DMS153 treated with DMSO at 0.1 percent for 48 hours (cell line): ENCODE data around the gene PRPF38B.
A peak's percentile ranks its signal among the peaks of the same experiment; 100 is the strongest.
"Not testable (repeated sequence)": the region's sequence is repeated elsewhere in the genome, so short reads cannot be mapped to it uniquely, and the experiment has no call there.

Experiments used
- DNase-seq: peaks from one replicate; lab custom pipeline; 2025; ENCODE audit not compliant: unreplicated experiment; lab: John Stamatoyannopoulos, UW

PRPF38B gene, protein sequence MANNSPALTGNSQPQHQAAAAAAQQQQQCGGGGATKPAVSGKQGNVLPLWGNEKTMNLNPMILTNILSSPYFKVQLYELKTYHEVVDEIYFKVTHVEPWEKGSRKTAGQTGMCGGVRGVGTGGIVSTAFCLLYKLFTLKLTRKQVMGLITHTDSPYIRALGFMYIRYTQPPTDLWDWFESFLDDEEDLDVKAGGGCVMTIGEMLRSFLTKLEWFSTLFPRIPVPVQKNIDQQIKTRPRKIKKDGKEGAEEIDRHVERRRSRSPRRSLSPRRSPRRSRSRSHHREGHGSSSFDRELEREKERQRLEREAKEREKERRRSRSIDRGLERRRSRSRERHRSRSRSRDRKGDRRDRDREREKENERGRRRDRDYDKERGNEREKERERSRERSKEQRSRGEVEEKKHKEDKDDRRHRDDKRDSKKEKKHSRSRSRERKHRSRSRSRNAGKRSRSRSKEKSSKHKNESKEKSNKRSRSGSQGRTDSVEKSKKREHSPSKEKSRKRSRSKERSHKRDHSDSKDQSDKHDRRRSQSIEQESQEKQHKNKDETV

DNA sequence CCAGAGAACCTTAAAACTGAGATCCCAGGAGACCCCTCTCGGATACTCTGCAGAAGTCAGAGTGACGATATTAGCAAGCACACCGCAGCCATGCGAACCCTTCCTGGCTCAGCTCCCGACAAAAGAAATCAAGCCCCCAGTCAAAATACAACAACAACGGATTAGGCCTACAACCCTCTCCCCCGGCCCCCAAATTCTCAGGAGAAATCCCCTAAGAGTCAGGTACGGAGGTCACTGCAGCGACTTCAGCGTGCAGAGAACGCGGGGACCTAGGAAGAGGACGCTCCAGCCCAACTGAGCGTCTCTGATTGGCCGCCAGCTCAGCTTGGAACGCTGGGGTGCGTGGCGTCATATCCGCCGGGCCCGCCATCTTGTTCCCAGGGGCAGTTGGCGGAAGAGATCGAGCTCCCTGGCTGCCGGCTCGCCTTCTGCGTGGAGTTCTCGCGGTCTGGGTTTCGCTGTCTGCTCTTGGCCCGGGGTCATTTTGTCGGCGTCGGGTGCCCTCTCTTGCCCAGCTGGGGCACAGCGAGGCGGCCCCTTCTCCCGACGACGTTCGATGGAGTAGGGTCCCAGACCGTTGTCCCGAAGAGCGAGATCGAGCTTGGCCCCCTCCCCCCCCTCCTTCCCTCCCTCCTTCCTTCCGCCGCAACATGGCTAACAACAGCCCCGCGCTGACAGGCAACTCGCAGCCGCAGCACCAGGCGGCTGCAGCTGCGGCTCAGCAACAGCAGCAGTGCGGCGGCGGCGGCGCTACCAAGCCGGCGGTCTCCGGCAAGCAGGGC lies at the start of gene PRPF38B:
Gene PRPF38B, plus strand, starts transcription at position 369 of the 782 bp plus-strand sequence. Its CDS starts 282 bp downstream, at position 651.
- DNase-seq, result peak; percentile 75

DNA sequence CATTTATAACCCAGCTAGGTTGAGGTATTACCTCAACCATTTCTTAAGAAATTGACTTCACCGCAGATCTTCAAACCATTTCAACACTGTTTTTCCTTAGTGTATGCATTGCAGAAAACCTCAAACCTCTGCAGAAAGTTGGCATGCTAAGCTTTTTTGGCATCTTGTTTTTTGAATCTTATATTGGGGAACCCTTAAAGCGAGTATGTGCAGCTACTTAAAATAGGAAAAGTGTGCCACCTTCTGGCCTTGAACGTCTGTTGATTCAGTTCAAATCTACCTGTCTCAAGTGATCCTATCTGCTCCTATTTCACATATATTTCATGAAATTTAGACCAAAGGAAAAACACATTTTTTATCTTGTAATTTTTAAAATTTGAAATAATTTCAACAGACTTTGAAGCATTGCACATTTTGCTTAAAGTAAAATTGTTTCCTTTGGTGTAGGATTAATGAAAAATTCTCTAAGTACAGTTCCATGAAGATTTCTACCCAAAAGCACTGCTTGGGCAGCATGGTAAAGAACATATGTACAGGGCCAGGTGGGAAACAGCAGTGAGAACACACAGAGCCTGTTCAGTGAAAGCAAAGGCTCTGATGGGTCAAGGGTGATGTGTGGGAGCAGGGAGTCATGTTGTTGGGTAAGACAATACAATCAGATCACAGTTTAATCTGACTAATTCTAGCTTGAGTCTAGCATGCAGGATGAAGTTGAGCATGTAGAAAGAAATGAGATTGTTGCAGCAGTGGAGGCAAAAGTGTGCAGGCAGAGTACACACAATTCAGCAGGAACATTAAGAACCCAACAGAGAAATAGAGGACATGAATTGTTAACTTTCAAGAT lies 48.4 kb upstream of the PRPF38B start:
- DNase-seq, result peak; percentile 70

DNA sequence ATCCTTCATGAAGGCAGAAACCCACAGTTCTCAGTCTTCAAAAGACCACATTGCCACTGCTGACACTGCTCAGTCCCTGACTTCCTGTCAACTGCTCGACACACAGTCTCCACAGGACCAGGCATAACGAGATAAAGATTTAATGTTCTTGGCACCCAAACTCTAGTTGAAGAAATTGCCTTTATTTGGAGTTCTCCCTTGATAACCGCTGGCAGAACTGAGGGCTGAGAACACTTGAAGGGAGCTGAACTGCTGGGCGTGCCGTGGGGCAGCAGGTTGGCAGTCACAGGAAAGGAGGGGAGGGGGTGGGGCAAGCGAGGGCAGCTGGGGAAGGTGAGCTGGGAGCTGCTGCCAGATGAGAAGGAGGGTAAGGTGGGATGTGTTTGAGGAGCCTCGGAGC lies 47.1 kb upstream of the PRPF38B start:
- DNase-seq, result no peak

DNA sequence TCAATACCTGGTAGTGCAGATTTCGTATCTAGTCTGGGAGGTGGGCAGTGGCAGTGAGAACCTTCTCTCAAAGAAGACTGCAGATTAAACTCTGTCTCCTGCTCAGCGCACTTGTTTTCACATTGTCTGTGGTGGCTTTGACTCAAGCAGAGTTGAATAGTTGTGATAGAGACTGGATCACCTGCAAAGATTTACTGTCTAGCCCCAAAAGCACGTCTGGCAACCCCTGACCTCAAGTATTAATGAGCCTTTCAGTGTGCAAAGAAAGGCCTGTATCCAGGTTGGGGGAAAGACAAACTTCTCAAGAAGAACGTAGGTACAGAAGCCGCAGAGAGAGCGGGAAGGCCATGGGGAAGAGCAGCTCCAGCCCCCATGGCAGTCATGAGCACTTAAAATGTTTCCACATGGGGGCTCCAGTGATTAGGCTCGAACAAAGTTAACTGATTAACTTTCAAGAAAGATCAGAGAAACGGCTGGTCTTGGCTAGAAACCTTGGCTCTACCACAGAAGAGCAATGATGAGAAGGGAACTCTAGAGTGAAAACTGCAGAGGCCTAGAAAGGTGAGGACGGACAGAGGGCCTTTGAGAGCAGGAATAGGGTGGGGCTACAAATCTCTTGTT lies 46.4 kb upstream of the PRPF38B start:
- DNase-seq, result no peak

DNA sequence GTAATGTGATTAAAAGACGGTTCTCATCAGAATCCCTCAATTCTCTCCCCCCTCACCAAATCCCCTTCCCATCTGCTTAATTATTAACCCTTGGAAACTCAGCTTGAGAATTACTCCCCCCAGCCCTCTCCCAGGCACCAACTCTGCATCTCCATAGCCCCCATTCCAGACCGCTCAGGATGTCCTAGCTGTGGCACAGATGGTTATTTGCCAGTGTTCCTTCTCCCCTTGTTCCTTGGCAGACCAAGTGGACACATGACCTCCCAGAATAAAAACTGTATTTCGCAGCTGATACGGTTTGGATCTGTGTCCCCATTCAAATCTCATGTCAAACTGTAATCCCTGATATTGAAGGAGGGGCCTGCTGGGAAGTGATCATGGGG lies 45.9 kb upstream of the PRPF38B start:
- DNase-seq, result no peak

DNA sequence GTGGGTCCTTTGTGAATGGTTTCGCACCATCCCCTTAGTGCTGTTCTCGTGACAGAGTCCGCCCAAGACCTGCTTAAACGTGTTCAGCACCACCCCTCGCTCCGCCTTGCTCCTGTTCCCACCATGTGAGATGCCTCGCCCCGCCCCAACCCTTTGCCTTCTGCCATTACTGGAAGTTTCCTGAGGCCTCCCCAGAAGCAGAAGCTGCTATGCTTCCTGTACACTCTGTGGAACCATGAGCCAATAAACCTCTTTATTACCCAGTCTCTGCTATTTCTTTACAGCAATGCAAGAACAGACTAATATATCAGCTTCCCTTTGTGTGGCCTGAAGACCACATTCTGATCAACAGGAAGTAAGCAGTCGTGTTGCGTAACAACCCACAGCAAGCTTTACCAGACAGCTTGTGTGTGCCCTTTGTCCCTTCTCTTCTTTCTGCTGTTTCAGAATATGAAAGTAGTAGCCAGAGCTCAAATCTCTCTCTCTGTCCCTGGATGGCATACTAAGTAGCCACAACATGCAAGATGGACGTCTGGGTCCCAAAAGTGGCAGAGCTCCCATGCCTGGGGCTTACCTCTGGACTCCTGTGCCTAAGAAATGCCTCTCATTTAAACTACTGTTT lies 45.4 kb upstream of the PRPF38B start:
- DNase-seq, result no peak

DNA sequence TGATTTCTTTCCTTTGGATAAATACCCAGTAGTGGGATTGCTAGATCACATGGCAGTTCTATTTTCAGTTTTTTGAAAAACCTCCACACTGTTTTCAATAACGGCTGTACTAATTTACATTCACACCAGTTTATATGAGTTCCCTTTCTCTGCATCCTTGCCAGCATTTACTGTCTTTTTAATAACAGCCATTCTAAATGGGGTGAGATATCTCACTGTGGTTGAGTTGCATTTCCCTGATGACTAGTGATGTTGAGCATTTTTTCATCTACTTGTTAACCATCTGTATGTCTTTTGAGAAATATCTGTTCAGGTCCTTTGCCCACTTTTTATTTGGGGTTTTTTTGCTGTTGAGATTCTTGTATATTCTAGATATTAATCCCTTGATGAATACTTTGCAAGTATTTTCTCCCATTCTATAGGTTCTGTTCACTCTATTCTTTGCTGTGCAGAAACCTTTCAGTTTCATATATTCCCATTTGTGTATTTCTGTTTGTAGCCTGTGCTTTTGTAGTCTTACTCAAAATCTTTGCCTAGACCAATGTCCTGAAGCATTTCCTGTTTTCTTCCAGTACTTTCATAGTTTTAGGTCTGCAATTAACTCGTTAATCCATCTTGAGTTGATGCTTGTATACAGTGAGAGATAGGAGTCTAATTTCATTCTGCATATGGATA lies 38.5 kb upstream of the PRPF38B start:
- DNase-seq, result no peak

DNA sequence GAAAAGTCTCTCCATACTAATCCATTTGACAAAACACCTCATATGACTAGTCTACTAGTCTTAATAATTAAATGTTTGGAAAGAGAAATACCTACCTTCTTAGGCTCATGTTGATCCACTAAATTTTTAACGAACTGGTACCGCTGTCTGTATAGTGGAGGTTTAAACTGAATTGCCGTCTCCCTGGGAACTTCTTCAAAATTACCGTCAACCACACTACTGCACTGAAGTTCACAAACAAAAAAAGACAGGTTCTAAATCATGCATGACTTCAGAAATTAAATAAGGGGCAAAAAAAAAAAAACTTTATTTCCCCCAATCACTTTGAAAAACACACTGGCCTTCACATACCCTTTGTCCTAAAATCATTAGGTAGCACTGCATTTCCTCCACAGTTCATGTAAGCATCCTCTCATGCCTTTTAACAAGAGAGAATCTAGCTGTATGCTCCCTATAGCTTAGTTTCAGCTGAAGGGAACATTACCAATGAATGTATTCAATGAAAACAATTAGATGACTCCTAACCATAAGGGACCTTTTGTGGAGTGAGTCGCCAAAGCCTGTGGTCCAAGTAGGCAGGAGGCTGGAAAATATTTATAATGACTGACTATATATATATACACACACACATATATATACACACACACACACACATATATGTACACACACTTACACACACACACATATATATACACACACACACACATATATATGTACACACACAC lies 34.6 kb upstream of the PRPF38B start:
- DNase-seq, result no peak

DNA sequence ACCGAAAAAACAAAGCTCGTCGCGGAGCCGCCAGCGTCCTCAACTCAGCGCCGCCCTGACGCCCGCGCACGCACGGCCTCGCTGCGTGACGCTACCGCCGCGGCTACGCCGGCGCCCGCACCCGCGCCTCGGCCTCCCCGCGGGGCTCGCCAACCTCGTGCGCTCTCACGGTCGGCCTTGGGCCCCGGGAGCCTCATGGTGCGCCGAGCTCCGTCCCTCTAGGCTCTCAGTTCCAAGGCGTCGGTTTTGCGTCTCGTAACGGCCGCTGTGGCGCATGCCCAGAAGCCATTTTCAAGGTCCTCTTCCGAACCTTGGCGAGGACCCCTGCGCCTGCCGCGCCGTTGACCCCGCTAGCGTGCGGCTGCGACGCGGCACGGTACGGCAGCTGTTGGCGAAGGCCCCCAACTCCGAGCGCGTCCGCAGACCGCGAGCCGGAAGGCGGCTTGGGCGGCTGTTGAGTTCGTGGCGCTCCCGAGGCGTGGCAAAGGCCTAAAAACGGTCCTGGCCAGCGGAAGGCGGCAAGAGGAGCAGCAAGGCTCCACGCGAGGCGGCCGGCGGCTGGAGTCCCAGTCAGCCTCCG lies 31.0 kb upstream of the PRPF38B start, which contains the start of gene HENMT1:
Gene HENMT1, minus strand, starts transcription at position 64 of the 580 bp plus-strand sequence. CDS start 1,209 bp downstream, outside the sequence.
- DNase-seq, result no peak

DNA sequence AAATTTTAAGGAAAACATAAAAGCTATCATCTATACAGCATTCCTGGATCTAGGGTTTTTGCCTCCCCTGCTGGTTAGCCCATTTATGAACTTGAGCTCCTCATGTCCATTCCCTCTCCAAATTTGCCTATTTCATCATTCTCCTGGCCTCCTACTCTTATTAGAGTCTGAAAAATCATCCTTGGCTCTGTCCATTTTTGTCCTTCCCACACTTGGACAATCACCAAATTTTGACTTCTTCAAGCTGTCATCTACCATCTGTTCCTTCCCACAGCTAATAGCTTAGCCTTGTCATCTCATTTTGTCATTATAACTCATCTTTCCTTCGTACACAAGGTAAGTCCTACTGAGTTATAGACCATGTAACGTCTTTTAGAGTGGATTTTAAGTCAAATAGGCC lies 29.0 kb upstream of the PRPF38B start:
- no peak for DNase-seq

DNA sequence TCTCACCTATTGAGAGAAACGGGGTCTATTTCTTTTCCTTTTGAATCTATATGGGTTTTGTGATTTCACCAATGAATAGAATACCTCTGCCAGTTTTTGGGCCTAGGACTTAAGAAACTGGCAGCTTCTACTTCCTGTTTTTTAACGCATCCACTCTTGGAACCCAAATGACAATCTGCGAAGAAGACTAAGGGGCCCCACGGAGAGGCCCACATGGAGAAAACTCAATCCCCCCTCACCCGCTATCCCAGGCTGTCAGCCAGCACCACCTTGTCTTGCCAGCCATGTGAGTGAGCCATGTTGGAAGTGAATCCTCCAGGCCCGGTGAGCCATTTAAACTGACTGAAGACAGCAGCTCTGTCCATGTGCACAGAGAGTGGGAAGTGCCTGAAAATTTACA lies 27.6 kb upstream of the PRPF38B start:
- no peak for DNase-seq

DNA sequence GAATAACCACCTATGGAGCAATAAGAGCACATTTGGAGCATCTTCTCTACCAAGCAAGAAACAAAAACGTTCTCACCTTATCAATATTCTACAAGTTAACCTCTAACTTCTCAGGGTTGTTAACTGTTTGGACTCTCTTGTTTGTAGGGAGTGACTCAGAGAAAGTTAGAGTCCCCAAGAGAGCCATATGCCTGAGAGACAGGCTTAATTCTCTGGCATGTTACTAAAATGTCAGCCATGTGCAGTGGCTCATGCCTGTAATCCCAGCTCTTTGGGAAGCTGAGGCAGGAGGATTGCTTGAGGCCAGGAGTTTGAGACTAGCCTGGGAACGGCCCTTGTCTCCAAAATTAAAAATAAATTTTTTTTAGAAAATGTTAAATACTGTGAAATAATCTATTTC lies 27.0 kb upstream of the PRPF38B start:
- DNase-seq, result no peak

DNA sequence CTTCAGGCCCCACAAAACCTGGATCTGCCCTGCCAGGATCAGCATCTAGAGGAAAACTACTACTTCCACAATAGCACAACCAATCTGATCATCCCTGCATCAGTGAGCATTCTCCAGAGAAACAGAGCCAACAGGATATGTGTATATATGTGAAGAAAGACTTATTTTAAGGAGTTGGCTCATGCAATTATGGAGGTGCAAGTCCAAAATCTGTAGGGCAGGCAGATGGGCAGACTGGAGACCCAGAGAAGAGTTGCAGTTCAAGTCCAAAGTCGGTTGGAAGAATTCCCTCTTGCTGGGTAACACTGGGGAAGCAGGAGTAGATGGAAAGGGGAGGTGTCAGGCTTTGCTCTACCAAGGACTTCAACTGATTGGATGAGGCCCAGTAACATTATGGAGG lies 26.3 kb upstream of the PRPF38B start:
- no peak for DNase-seq

DNA sequence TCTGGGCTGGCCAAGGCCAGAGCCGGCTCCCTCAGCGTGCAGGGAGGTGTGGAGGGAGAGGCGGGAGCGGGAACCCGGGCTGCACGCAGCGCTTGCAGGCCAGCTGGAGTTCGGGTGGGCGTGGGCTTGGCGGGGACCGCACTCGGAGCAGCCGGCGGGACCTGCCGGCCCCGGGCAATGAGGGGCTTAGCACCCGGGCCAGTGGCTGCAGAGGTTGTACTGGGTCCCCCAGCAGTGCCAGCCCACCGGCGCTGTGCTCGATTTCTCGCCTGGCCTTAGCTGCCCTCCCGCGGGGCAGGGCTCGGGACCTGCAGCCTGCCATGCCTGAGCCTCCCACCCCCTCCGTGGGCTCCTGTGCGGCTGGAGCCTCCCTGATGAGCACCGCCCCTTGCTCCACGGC lies 24.7 kb upstream of the PRPF38B start:
- not testable (repeated sequence) for DNase-seq

DNA sequence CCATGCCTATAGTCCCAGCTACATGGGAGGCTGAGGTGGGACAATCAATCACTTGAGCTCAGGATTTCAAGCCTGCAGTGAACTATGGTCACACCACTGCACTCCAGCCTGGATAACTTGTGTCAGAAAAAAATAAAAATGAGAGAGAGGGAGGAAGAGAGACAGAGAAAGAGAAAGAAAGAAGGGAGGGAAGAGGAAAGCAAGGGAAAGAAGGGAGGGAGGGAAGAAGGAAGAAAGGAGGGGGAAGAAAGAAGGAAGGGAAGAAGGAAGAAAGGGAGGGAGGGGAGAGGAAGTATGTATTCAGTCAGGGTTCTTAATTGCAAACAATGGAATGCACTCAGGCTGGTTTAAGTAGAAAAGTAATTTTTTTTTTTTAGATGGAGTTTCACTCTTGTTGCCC lies 23.3 kb upstream of the PRPF38B start:
- DNase-seq, result no peak

DNA sequence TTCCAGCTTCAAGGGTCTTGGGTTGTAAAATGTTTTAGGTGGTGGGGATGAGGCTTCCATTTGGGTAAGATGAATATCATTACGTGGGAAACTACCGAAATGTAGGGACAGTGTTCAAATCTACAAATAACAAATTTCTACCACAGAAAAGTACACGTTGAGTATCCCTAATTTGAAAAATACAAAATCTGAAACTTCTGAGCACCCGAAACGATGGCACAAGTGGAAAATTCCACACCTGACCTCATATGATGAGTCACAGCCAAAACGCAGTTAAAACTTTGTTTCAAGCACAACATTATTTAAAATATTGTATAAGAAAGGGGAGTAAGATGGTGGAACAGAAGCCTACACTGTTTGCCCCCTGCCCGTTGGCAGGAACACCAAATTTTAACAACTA lies 22.4 kb upstream of the PRPF38B start:
- no peak for DNase-seq

DNA sequence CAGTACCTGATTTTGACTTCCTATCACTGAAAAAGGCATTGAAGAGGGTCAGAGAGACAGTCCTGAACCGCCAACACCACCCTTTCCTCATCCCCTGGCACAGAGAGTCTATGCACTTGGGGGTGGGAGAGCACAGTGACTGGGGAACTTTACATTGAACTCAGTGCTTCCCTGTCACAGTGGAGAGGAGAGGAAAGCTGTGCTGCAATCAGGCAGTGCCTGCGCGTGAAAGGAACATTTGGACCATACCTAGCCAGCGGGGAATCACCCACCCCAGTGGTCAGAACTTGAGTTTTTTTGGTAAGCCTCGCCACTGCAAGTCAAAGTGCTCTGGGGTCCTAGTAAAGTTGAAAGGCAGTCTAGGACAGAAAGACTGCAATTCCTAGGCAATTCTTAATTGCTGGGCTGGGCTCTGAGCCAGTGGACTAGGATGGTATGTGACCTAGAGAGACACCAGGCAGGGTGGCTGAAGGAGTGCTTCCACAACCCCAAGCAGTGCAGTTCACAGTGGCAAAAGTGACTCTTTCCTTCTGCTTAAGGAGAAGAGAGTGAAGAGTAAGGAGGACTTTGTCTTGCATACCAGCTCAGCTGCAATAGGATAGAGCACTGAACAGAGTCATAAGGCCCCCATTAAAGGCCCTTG lies 21.9 kb upstream of the PRPF38B start:
- no peak for DNase-seq

DNA sequence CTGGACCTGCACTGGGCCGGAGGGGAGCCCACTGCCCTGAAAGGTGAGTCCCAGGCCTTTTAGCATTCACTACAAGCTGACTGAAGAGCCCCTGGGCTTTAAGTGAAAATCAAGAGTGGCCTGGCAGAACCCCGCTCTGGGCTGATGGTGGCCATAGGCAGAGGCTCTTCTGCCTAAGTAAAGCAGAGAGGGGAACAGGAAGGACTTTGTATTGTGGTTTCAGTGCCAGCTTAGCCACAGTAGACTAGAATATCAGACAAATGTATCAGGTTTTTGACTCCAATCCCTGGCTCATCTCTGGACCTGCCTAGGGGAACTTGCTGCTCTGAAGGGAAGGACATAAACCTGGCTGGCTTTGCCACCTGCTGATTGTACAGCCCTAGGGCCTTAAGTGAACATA lies 21.0 kb upstream of the PRPF38B start:
- DNase-seq, result no peak
